GM06990 (cell line): ENCODE measurements around the gene RBM43.
"Not testable (repeated sequence)": the region's sequence is repeated elsewhere in the genome, so short reads cannot be mapped to it uniquely, and the experiment has no call there.

Experiments
- DNase-seq: peaks from one replicate; pipeline ENCODE4 v3.0.0-alpha.2; 2011; ENCODE audit not compliant: insufficient read length; ENCODE audit errors: extremely low read depth
- H3K27me3 ChIP-seq: replicated peaks from 2 replicates; pipeline ENCODE4 v1.6.0; 2011; ENCODE audit warnings: low read length; ENCODE audit not compliant: control insufficient read depth, insufficient read depth
- H3K36me3 ChIP-seq: 2 replicates; pipeline ENCODE4 v1.5.1; 2011; ENCODE audit warnings: low read length; ENCODE audit not compliant: control insufficient read depth, insufficient read depth
- H3K4me3 ChIP-seq: replicated peaks from 2 replicates; pipeline ENCODE4 v1.5.1; 2011; ENCODE audit warnings: low read depth, mild to moderate bottlenecking, control low read depth, low read length
- CTCF ChIP-seq: IDR thresholded peaks from 2 replicates; pipeline ENCODE4 v1.5.1; 2011; ENCODE audit warnings: low read length, control low read depth, mild to moderate bottlenecking, inconsistent platforms; ENCODE audit not compliant: insufficient read depth, poor library complexity, severe bottlenecking

The RBM43 gene

GRCh38 chr2:151238527-151239487 lies 22.9 kb downstream of the RBM43 start:
- no peaks in the 10 kb centered on the region for H3K36me3 ChIP-seq
- H3K27me3 ChIP-seq = no peaks in the 10 kb centered on the region
- peak; percentile 61 for TF ChIP-seq CTCF
- DNase-seq = no peak
- H3K4me3 ChIP-seq = no peak overlapping the region

GRCh38 chr2:151237422-151238025 lies 24.1 kb downstream of the RBM43 start:
- no peak for TF ChIP-seq CTCF
- H3K4me3 ChIP-seq = no peak overlapping the region
- DNase-seq = no peak
- no peaks in the 10 kb centered on the region for H3K36me3 ChIP-seq
- H3K27me3 ChIP-seq = no peaks in the 10 kb centered on the region

DNA sequence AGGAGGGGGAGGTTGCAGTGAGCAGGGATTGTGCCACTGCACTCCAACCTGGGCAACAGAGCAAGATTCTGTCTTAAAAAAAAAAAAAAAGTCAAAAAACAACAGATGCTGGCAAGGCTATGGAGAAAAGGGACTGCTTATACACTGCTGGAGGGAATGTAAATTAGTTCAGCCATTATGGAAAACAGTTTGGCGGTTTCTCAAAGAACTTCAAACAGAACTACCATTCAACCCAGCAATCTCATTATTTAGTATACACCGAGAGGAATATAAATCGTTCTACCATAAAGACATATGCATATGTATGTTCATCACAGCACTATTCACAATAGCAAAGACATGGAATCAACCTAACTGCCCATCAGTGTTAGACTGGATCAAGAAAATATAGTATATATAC lies 27.9 kb downstream of the RBM43 start:
- not testable (repeated sequence) for DNase-seq, H3K4me3 ChIP-seq, H3K36me3 ChIP-seq, H3K27me3 ChIP-seq

DNA sequence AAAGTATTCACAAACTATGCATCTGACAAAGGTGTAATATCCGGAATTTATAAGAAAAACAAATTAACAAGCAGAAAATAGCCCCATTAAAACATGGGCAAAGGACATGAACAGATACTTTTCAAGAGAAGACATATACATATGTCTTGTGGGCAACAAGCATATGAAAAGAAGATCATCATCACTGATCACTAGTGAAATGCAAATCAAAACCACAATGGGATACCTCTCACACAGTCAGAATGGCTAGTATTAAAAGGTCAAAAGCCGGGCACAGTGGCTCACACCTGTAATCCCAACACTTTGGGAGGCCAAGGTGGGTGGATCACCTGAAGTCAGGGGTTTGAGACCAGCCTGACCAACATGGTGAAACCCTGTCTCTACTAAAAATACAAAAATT lies 28.4 kb downstream of the RBM43 start:
- not testable (repeated sequence) for H3K27me3 ChIP-seq, DNase-seq, H3K36me3 ChIP-seq, H3K4me3 ChIP-seq

DNA sequence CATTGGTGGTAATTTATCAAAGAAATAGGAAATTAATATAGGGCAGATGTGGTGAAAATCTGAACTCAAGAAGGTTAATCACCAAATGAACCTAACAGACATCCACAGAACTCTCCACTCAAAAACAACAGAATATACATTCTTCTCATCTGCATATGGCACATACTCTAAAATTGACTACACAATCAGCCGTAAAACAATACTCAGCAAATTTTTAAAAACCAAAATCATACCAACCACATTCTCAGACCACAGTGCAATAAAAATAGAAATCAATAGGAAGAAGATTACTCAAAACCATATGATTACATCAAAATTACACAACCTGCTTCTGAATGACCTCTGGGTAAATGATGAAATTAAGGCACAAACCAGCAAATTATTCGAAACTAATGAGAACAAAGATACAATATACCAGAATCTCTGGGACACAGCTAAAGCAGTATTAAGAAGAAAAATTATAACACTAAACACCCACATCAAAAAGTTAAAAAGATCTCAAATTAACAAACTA lies 31.0 kb downstream of the RBM43 start:
- DNase-seq = no peak

GRCh38 chr2:151228847-151229512 lies 32.7 kb downstream of the RBM43 start:
- Histone ChIP-seq H3K27me3 (no peaks in the 10 kb centered on the region; the same call in 1 of the 2 replicates), H3K4me3 (no peak overlapping the region), H3K36me3 (no peaks in the 10 kb centered on the region)
- no peak for TF ChIP-seq CTCF
- DNase-seq = no peak

More for the DNA sequence above, 31.0 kb downstream of the RBM43 start:
- H3K36me3 ChIP-seq = no peaks in the 10 kb centered on the region
- no peak for TF ChIP-seq CTCF
- H3K4me3 ChIP-seq = no peak overlapping the region
- no peaks in the 10 kb centered on the region; the same call in 1 of the 2 replicates for H3K27me3 ChIP-seq
